Common myeloid progenitor, CD34-positive (primary cell): Measurements from ENCODE around the gene MAP3K9.

Source experiments
- CTCF ChIA-PET: fragments of 350-600 bp; sonication (Branson Sonifier 250); formaldehyde crosslinking; loops from one replicate; lab custom pipeline; 2021; ENCODE audit warnings: antibody characterized with exemption; lab: Charles Lee
- POLR2A ChIA-PET: fragments of 350-600 bp; sonication (Branson Sonifier 250); formaldehyde crosslinking; loops from one replicate; lab custom pipeline; 2021; ENCODE audit warnings: antibody characterized with exemption; lab: Charles Lee
- DNase-seq, 3 donors: peaks; one replicate each; pipeline versions ENCODE4 v3.0.0 to v3.0.0-alpha.2; 2013
- H3K27ac ChIP-seq, 2 experiments: 1 replicate in 1 of 2; 2 replicates in 1 of 2; pipeline ENCODE4 v1.7.0; 2013; ENCODE audit warnings: inconsistent platforms in 2 of 2, low read length in 2 of 2, mild to moderate bottlenecking in 2 of 2, low read depth in 1 of 2, moderate library complexity in 1 of 2; ENCODE audit not compliant: severe bottlenecking in 2 of 2, insufficient read depth in 1 of 2, poor library complexity in 1 of 2
- H3K27me3 ChIP-seq, 5 experiments: replicated peaks in 2 of 5; 1 replicate in 3 of 5; 2 replicates in 2 of 5; pipeline versions ENCODE4 v1.6.1 to v1.7.0; 2013; ENCODE audit warnings: low read length in 4 of 5, mild to moderate bottlenecking in 2 of 5, moderate library complexity in 2 of 5, inconsistent platforms in 1 of 5; ENCODE audit not compliant: insufficient read depth in 5 of 5, control insufficient read depth in 4 of 5
- H3K36me3 ChIP-seq, 4 experiments: 1 replicate in 2 of 4; 2 replicates in 2 of 4; pipeline versions ENCODE4 v1.6.1 to v1.7.0; 2013; ENCODE audit warnings: low read length in 3 of 4, control low read depth in 1 of 4, mild to moderate bottlenecking in 1 of 4; ENCODE audit not compliant: control insufficient read depth in 4 of 4, insufficient read depth in 4 of 4
- H3K4me1 ChIP-seq, 4 experiments: 1 replicate in 3 of 4; 2 replicates in 1 of 4; pipeline versions ENCODE4 v1.6.1 to v1.7.1; 2013; ENCODE audit warnings: low read length in 3 of 4, mild to moderate bottlenecking in 3 of 4, control low read depth in 1 of 4, inconsistent platforms in 1 of 4, moderate library complexity in 1 of 4; ENCODE audit not compliant: control insufficient read depth in 4 of 4, insufficient read depth in 4 of 4; ENCODE audit errors: control extremely low read depth in 1 of 4
- H3K4me3 ChIP-seq, 7 experiments: 1 replicate in 4 of 7; 2 replicates in 3 of 7; pipeline versions ENCODE4 v1.5.1 to v1.7.0; 2013; ENCODE audit warnings: mild to moderate bottlenecking in 7 of 7, low read length in 6 of 7, moderate library complexity in 6 of 7, inconsistent platforms in 2 of 7, low read depth in 2 of 7, control low read depth in 1 of 7; ENCODE audit not compliant: insufficient read depth in 4 of 7, control insufficient read depth in 1 of 7; ENCODE audit errors: extremely low read depth in 1 of 7
- H3K9me3 ChIP-seq, 5 experiments: 1 replicate in 4 of 5; 2 replicates in 1 of 5; pipeline versions ENCODE4 v1.6.1 to v1.7.1; 2013; ENCODE audit warnings: low read length in 4 of 5, mild to moderate bottlenecking in 2 of 5, inconsistent platforms in 1 of 5, low read depth in 1 of 5, moderate library complexity in 1 of 5; ENCODE audit not compliant: control insufficient read depth in 4 of 5, insufficient read depth in 2 of 5; ENCODE audit errors: control extremely low read depth in 1 of 5
- WGBS: methylation state at CpG from one replicate; pipeline ENCODE4 v1.1.5; 2013; ENCODE audit not compliant: insufficient coverage; 5-methylcytosine and 5-hydroxymethylcytosine counted together

The MAP3K9 gene

GRCh38 chr14:70822530-70823185 is 13.3 kb upstream of the MAP3K9 start:
- Histone ChIP-seq H3K27ac (no peak overlapping the region), H3K4me3 (peak overlapping the region; percentile 48 to 81 (median 73))
- POLR2A ChIA-PET: interaction anchor here (1.4 kb wide), 1 partner anchor 85 kb away, joined by 5 read pairs; the partner anchor contains the start of gene PCNX1

DNA sequence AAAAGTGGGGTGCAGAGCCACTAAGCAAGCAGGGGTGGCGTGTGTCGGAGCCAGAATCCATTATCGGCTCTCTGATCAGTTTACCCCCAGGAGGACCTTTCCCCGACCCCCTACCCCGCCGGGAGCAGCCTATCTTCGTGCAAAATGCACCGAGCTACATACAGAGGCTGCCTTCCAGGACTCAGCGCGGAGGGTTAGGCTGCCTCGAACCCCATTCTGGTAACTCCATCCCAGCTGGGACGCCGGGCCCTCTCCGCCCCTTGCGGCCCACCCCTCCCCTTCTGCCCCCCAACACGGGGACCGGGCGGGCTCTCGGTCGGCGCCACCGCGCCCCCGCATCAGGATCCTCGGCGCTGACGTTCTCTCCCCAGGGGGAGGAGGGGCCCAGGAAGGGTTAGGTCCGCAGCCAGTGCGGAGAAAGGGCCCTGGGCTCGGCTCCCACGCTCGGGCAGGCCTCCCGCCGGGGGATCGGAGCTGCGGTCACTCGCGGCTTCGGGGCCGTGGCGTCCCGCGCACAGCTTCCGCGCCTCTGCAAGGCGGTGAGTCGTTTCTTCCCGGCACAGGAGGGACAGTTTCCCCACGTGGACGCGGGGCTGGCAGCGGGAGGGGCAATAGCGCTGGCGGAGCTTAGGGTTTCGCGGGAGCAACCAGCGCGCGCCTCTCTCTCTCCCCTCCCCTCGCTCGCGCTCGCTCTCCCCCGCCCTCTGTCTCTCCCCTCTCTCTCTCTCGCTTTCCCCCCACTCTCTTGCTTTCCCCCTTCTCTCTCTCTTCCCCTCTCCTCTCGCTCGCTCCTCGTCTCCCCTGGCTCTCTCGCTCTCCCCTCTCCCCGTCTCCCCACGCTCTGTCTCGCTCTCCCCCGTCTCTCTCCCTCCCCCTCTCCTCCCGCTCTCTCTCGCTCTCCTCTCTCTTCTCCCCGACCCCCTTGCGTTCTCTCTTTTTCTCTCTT is 12.5 kb upstream of the MAP3K9 start:
- Histone ChIP-seq H3K27ac (no peak overlapping the region), H3K27me3 (peaks cover 0 to 54% (median 10%) of the 10 kb centered on the region in 5 experiments), H3K4me3 (peak overlapping the region; percentile 48 to 81 (median 73)), H3K9me3 (no peaks in the 10 kb centered on the region), H3K36me3 (no peaks in the 10 kb centered on the region), H3K4me1 (peaks cover 0 to 26% (median 18%) of the 10 kb centered on the region in 4 experiments)
- CTCF ChIA-PET: interaction anchor here (0.9 to 1.7 kb wide), 3 partner anchors 113 to 148 kb away, joined by 3 to 6 read pairs (median 3); no protein-coding TSS in a partner anchor
- peak in 2 of 3 donors; percentile 55 to 78 for DNase-seq
- POLR2A ChIA-PET: interaction anchor here (1.4 kb wide), 1 partner anchor 86 kb away, joined by 5 read pairs; the partner anchor contains the start of gene PCNX1
- WGBS: under 1% methylated on average over 64 of the region's 77 CpGs

More at GRCh38 chr14:70822530-70823185, 13.3 kb upstream of the MAP3K9 start:
- Histone ChIP-seq H3K4me1 (peaks cover 0 to 21% (median 18%) of the 10 kb centered on the region in 4 experiments), H3K36me3 (no peaks in the 10 kb centered on the region), H3K9me3 (no peaks in the 10 kb centered on the region), H3K27me3 (peaks cover 0 to 54% (median 10%) of the 10 kb centered on the region in 5 experiments)
- CTCF ChIA-PET: interaction anchor here (0.9 to 1.5 kb wide), 5 partner anchors 17 to 153 kb away, joined by 3 to 4 read pairs (median 3); no protein-coding TSS in a partner anchor
- WGBS: 1% methylated on average over 12 of the region's 26 CpGs
- peak in 2 of 3 donors; percentile 17 to 39 for DNase-seq

- DNase-seq: no peak
- Histone ChIP-seq H3K36me3 (no peaks in the 10 kb centered on the region), H3K27me3 (peaks cover 0 to 39% (median 6%) of the 10 kb centered on the region in 5 experiments), H3K27ac (no peak overlapping the region), H3K4me3 (no peak overlapping the region), H3K4me1 (peaks cover 0 to 10% (median 3%) of the 10 kb centered on the region in 4 experiments), H3K9me3 (no peaks in the 10 kb centered on the region)
- ChIA-PET POLR2A (no interaction called here), CTCF (interaction anchor here (0.8 to 2.6 kb wide), 8 partner anchors 7 to 194 kb away, joined by 3 to 12 read pairs (median 4); partner anchors contain the start of genes MAP3K9 and PCNX1)
- WGBS: 90% methylated on average over 2 of the region's 8 CpGs
These were observed 7.2 kb upstream of the MAP3K9 start for GRCh38 chr14:70816525-70816924.

DNA sequence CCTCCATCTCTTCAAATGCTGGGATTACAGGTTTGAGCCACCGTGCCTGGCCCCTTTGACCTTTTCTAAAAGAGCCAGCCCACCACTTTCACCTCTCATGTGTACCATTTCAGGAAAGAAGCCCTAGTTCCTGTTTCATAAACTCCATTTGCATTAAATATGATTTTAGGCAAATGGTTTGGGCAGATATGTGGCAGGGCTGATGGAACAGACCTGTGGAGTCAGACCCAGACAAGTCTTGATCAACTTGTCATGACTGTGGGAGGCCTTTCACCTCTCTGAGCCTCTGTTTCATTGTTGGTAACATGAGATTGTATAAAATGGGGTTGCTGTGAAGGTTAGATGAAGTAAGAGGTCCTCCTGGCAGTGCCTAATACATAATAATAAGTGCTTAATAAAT is 5.2 kb upstream of the MAP3K9 start:
- Histone ChIP-seq H3K27ac (no peak overlapping the region), H3K4me3 (no peak overlapping the region), H3K27me3 (peaks cover 0 to 29% (median 0%) of the 10 kb centered on the region in 5 experiments), H3K9me3 (no peaks in the 10 kb centered on the region), H3K36me3 (no peaks in the 10 kb centered on the region), H3K4me1 (peaks cover 0 to 12% (median 3%) of the 10 kb centered on the region in 4 experiments)
- DNase-seq: no peak
- 100% methylated on average over 1 of the region's 1 CpG for WGBS
- ChIA-PET CTCF (no interaction called here), POLR2A (no interaction called here)

- POLR2A ChIA-PET: no interaction called here
- Histone ChIP-seq H3K36me3 (no peaks in the 10 kb centered on the region), H3K4me3 (no peak overlapping the region), H3K4me1 (peaks cover 0 to 20% (median 8%) of the 10 kb centered on the region in 4 experiments), H3K27ac (no peak overlapping the region), H3K9me3 (no peaks in the 10 kb centered on the region), H3K27me3 (peaks cover 0 to 32% (median 0%) of the 10 kb centered on the region in 5 experiments)
- WGBS: 95% methylated on average over 2 of the region's 2 CpGs
- CTCF ChIA-PET: no interaction called here
- no peak for DNase-seq
These were observed 3.0 kb upstream of the MAP3K9 start for GRCh38 chr14:70812124-70812818.

- no peak overlapping the region for H3K27ac ChIP-seq
- peaks cover 0 to 39% (median 0%) of the 10 kb centered on the region in 5 experiments for H3K27me3 ChIP-seq
- 97% methylated on average over 2 of the region's 2 CpGs for WGBS
These were observed 2.3 kb upstream of the MAP3K9 start for GRCh38 chr14:70811578-70811977.

More at GRCh38 chr14:70811578-70811977, 2.3 kb upstream of the MAP3K9 start:
- Histone ChIP-seq H3K9me3 (no peaks in the 10 kb centered on the region), H3K4me3 (no peak overlapping the region), H3K4me1 (peaks cover 0 to 18% (median 8%) of the 10 kb centered on the region in 4 experiments), H3K36me3 (no peaks in the 10 kb centered on the region)
- ChIA-PET CTCF (no interaction called here), POLR2A (no interaction called here)
- DNase-seq: no peak
